ENCODE measurements around the gene NMB. TPM values are rescaled to one million over a fixed set of nuclear protein-coding genes. Genes with fewer than 3 reads are reported as not detected.
A peak's percentile ranks its signal among the peaks of the same experiment; 100 is the strongest.

The NMB gene
- total RNA-seq, 1 donor: 6.9 TPM

DNA sequence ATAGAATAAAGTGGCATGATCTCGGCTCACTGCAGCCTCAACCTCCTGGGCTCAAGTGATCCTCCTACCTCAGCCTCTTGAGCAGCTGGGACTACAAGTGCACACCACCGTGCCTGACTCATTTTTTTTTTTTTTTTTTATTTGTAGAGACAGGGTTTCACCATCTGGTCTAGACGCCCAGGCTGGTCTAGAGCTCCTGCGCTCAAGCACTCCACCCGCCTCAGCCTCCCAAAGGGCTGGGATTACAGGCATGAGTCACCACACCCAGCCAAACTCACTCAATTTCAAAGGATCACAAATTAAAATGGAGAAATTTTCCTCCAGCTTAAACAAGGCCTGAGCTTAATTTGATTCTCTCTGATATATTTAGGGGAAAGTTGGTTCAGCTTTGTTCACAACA is 27.3 kb upstream of the NMB start:
- H2AFZ ChIP-seq (ENCODE audit: low read length): peak overlapping the region; percentile 68
- H3K27me3 ChIP-seq (ENCODE audit: insufficient read depth, low read length): no peaks in the 10 kb centered on the region
- H4K20me1 ChIP-seq (ENCODE audit: insufficient read depth, low read length): peaks cover 2% of the 10 kb centered on the region
- H3K4me3 ChIP-seq (ENCODE audit: insufficient read depth, low read length): no peak overlapping the region
- H3K9me3 ChIP-seq (ENCODE audit: low read depth, low read length): no peaks in the 10 kb centered on the region
- DNase-seq (ENCODE audit: insufficient read length, low spot score, missing footprints): peak; percentile 52
- peak overlapping the region; percentile 45 for H3K4me2 ChIP-seq (ENCODE audit: insufficient read depth, low read length)
- peaks cover 46% of the 10 kb centered on the region for H3K79me2 ChIP-seq (ENCODE audit: insufficient read depth, low read length)
- H3K27ac ChIP-seq (ENCODE audit: low read depth, low read length): peak overlapping the region; percentile 84
- TF ChIP-seq, protein P1, sequence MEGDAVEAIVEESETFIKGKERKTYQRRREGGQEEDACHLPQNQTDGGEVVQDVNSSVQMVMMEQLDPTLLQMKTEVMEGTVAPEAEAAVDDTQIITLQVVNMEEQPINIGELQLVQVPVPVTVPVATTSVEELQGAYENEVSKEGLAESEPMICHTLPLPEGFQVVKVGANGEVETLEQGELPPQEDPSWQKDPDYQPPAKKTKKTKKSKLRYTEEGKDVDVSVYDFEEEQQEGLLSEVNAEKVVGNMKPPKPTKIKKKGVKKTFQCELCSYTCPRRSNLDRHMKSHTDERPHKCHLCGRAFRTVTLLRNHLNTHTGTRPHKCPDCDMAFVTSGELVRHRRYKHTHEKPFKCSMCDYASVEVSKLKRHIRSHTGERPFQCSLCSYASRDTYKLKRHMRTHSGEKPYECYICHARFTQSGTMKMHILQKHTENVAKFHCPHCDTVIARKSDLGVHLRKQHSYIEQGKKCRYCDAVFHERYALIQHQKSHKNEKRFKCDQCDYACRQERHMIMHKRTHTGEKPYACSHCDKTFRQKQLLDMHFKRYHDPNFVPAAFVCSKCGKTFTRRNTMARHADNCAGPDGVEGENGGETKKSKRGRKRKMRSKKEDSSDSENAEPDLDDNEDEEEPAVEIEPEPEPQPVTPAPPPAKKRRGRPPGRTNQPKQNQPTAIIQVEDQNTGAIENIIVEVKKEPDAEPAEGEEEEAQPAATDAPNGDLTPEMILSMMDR (IDR thresholded peaks at IDR 0.05; ENCODE audit: extremely low read depth, low read depth, low read length): no peak
- peaks cover 48% of the 10 kb centered on the region for H3K36me3 ChIP-seq (ENCODE audit: insufficient read depth, low read length)
- peaks cover 27% of the 10 kb centered on the region for H3K4me1 ChIP-seq (ENCODE audit: insufficient read depth, low read length)

DNA sequence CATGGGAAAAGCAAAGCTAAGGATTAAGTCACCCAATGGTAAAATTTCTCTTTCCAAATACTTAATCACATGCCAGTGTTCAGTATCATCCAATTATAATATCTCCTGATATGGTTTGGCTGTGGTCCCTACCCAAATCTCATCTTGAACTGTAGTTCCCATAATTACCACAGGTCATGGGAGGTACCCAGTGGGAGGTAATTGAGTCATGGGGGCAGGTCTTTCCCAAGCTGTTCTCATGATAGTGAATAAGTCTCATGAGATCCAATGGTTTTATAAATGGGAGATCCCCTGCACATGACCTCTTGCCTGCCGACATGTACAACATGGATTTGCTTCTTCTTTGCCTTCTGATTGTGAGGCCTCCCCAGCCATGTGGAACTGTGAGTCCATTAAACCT is 26.1 kb upstream of the NMB start:
- no peak for DNase-seq (ENCODE audit: insufficient read length, low spot score, missing footprints)
- Histone ChIP-seq H2AFZ (ENCODE audit: low read length) (no peak overlapping the region), H4K20me1 (ENCODE audit: insufficient read depth, low read length) (peaks cover 2% of the 10 kb centered on the region), H3K27me3 (ENCODE audit: insufficient read depth, low read length) (no peaks in the 10 kb centered on the region), H3K27ac (ENCODE audit: low read depth, low read length) (peak overlapping the region; percentile 84), H3K4me3 (ENCODE audit: insufficient read depth, low read length) (no peak overlapping the region), H3K4me2 (ENCODE audit: insufficient read depth, low read length) (no peak overlapping the region), H3K9me3 (ENCODE audit: low read depth, low read length) (no peaks in the 10 kb centered on the region), H3K4me1 (ENCODE audit: insufficient read depth, low read length) (peaks cover 27% of the 10 kb centered on the region), H3K36me3 (ENCODE audit: insufficient read depth, low read length) (peaks cover 51% of the 10 kb centered on the region), H3K79me2 (ENCODE audit: insufficient read depth, low read length) (peaks cover 43% of the 10 kb centered on the region)
- TF ChIP-seq, protein P1 (IDR thresholded peaks at IDR 0.05; ENCODE audit: extremely low read depth, low read depth, low read length): no peak

DNA sequence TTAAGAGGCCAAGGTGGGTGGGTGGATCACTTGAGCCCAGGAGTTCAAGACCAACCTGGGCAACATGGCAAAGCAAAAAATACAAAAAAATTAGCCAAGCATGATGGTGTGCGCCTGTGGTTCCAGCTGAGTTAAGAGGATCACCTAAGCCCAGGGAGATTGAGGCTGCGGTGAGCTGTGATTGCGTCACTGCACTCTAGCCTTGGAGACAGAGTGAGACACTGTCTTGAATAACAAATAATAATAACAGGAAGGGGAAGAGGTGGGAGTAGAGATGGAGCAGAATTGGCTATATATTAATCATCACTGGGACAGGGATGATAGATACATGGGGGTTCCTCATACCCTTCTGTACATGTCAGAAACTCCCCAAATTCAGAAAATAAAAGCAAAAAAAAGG is 23.8 kb upstream of the NMB start:
- Histone ChIP-seq H3K79me2 (ENCODE audit: insufficient read depth, low read length) (peaks cover 31% of the 10 kb centered on the region), H3K27ac (ENCODE audit: low read depth, low read length) (peak overlapping the region; percentile 69), H3K4me1 (ENCODE audit: insufficient read depth, low read length) (peaks cover 27% of the 10 kb centered on the region), H2AFZ (ENCODE audit: low read length) (no peak overlapping the region), H3K27me3 (ENCODE audit: insufficient read depth, low read length) (no peaks in the 10 kb centered on the region), H4K20me1 (ENCODE audit: insufficient read depth, low read length) (peaks cover 2% of the 10 kb centered on the region), H3K36me3 (ENCODE audit: insufficient read depth, low read length) (peaks cover 49% of the 10 kb centered on the region), H3K4me3 (ENCODE audit: insufficient read depth, low read length) (no peak overlapping the region), H3K4me2 (ENCODE audit: insufficient read depth, low read length) (no peak overlapping the region), H3K9me3 (ENCODE audit: low read depth, low read length) (no peaks in the 10 kb centered on the region)
- TF ChIP-seq, protein P1 (IDR thresholded peaks at IDR 0.05; ENCODE audit: extremely low read depth, low read depth, low read length): no peak
- no peak for DNase-seq (ENCODE audit: insufficient read length, low spot score, missing footprints)

DNA sequence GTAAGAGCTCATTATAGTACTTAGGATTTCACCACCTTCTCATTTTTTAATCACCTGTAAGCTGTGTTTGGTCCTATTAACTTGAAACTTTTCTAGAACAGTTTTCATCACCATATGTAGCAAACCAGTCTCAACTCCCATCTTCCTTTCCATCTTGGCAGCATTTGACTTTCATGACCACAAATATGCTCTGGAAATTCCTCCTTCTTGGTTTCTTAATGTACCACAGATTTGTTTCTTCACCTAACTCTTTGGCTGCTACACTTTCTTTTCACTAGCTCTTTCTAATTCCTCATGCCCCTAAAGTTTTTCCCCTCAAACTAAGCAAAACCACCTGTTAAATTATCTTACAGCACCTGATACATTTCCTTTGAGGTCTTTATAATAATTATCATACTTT is 13.2 kb upstream of the NMB start:
- H3K27ac ChIP-seq (ENCODE audit: low read depth, low read length): peak overlapping the region; percentile 84
- H2AFZ ChIP-seq (ENCODE audit: low read length): no peak overlapping the region
- peak overlapping the region; percentile 51 for H3K4me2 ChIP-seq (ENCODE audit: insufficient read depth, low read length)
- H3K4me1 ChIP-seq (ENCODE audit: insufficient read depth, low read length): peaks cover 40% of the 10 kb centered on the region
- TF ChIP-seq, protein P1 (IDR thresholded peaks at IDR 0.05; ENCODE audit: extremely low read depth, low read depth, low read length): no peak
- peaks cover 35% of the 10 kb centered on the region for H3K36me3 ChIP-seq (ENCODE audit: insufficient read depth, low read length)
- peak; percentile 61 for DNase-seq (ENCODE audit: insufficient read length, low spot score, missing footprints)
- H4K20me1 ChIP-seq (ENCODE audit: insufficient read depth, low read length): peaks cover 4% of the 10 kb centered on the region
- H3K79me2 ChIP-seq (ENCODE audit: insufficient read depth, low read length): peaks cover 19% of the 10 kb centered on the region
- no peaks in the 10 kb centered on the region for H3K27me3 ChIP-seq (ENCODE audit: insufficient read depth, low read length)
- H3K9me3 ChIP-seq (ENCODE audit: low read depth, low read length): no peaks in the 10 kb centered on the region
- no peak overlapping the region for H3K4me3 ChIP-seq (ENCODE audit: insufficient read depth, low read length)
